Endothelial cell of umbilical vein (primary cell): Measurements from ENCODE around the gene ANKH. TPM values are rescaled to one million over a fixed set of nuclear protein-coding genes. Genes with fewer than 3 reads are reported as not detected.

ENCODE experiments used
- BruUV-seq: library from RNA; stranded (reverse); fragments of 400-500 nt; replicated peaks from 2 replicates; lab custom pipeline; 2021; lab: Mats Ljungman, UMichigan
- CTCF ChIA-PET: fragments of 300-600, 350-600 bp; sonication (Branson Sonifier 250); formaldehyde crosslinking; loops from one replicate; lab custom pipeline; 2021; ENCODE audit warnings: antibody characterized with exemption, inconsistent platforms; lab: Charles Lee
- POLR2A ChIA-PET: fragments of 300-600, 350-600 bp; sonication (Branson Sonifier 250); formaldehyde crosslinking; loops from one replicate; lab custom pipeline; 2021; ENCODE audit warnings: antibody characterized with exemption, inconsistent platforms; lab: Charles Lee
- DNase-seq: peaks from one replicate; pipeline ENCODE4 v3.0.0-alpha.2; 2011; ENCODE audit warnings: low read depth, low spot score
- FAIRE-seq: peaks from 2 replicates; lab custom pipeline; 2011; peaks lifted over from hg19 to GRCh38; lab: Jason Lieb, UNC
- H2AFZ ChIP-seq: 2 replicates; pipeline ENCODE4 v1.6.0; 2012; ENCODE audit warnings: low read depth, low read length, control low read depth, inconsistent platforms
- H3K27ac ChIP-seq: 2 replicates; pipeline ENCODE4 v1.5.1; 2011; ENCODE audit warnings: low read depth, mild to moderate bottlenecking, control low read depth, low read length, moderate library complexity; ENCODE audit not compliant: insufficient read depth
- H3K27me3 ChIP-seq, 2 experiments: 2 replicates each; pipeline versions ENCODE4 v1.6.0 to v1.6.1; 2011; ENCODE audit warnings: low read length in 2 of 2, mixed read lengths in 1 of 2; ENCODE audit not compliant: control insufficient read depth in 2 of 2, insufficient read depth in 2 of 2
- H3K36me3 ChIP-seq, 2 experiments: 2 replicates in 1 of 2; 3 replicates in 1 of 2; pipeline ENCODE4 v1.5.1; 2011; ENCODE audit warnings: low read length in 2 of 2, mild to moderate bottlenecking in 1 of 2, moderate library complexity in 1 of 2; ENCODE audit not compliant: control insufficient read depth in 2 of 2, insufficient read depth in 2 of 2; ENCODE audit errors: extremely low read depth in 1 of 2
- H3K4me1 ChIP-seq: 3 replicates; pipeline ENCODE4 v1.5.1; 2011; ENCODE audit warnings: mild to moderate bottlenecking, low read length; ENCODE audit not compliant: control insufficient read depth, insufficient read depth; ENCODE audit errors: extremely low read depth
- H3K4me2 ChIP-seq: 2 replicates; pipeline ENCODE4 v1.6.1; 2011; ENCODE audit warnings: low read length, control low read depth, mixed read lengths; ENCODE audit not compliant: insufficient read depth
- H3K4me3 ChIP-seq, 3 experiments: fragments of 200-600 bp in 1 of 3; sonication (generic), shearing (Covaris generic) in 1 of 3; replicated peaks in 1 of 3; 2 replicates each; pipeline ENCODE4 v1.5.1; 2011 to 2016; ENCODE audit warnings: control low read depth in 3 of 3, low read length in 3 of 3, mild to moderate bottlenecking in 2 of 3, inconsistent platforms in 1 of 3, low read depth in 1 of 3, moderate library complexity in 1 of 3; ENCODE audit not compliant: insufficient read depth in 1 of 3
- H3K79me2 ChIP-seq: 2 replicates; pipeline ENCODE4 v1.6.0; 2012; ENCODE audit warnings: low read length, inconsistent platforms; ENCODE audit not compliant: control insufficient read depth, insufficient read depth
- H3K9ac ChIP-seq: replicated peaks from 2 replicates; pipeline ENCODE3; 2011; ENCODE audit warnings: low read length, control low read depth; ENCODE audit not compliant: insufficient read depth; ENCODE audit errors: extremely low read depth
- H3K9me1 ChIP-seq: replicated peaks from 3 replicates; pipeline ENCODE4 v1.6.0; 2011; ENCODE audit warnings: mild to moderate bottlenecking, low read length; ENCODE audit not compliant: control insufficient read depth, insufficient read depth; ENCODE audit errors: extremely low read depth
- H3K9me3 ChIP-seq: replicated peaks from 2 replicates; pipeline ENCODE4 v1.5.1; 2012; ENCODE audit warnings: low read length, inconsistent platforms; ENCODE audit not compliant: control insufficient read depth, insufficient read depth
- H4K20me1 ChIP-seq: replicated peaks from 2 replicates; pipeline ENCODE3; 2011; ENCODE audit warnings: mild to moderate bottlenecking, low read length; ENCODE audit not compliant: control insufficient read depth, insufficient read depth; ENCODE audit errors: extremely low read depth
- CTCF ChIP-seq, 2 donors: IDR thresholded peaks; 1 replicate in 1 of 2; 2 replicates in 1 of 2; pipeline ENCODE4 v1.5.1; 2011; ENCODE audit warnings: low read length in 2 of 2, mild to moderate bottlenecking in 2 of 2, moderate library complexity in 2 of 2, control low read depth in 1 of 2, inconsistent platforms in 1 of 2, low read depth in 1 of 2; ENCODE audit not compliant: insufficient read depth in 1 of 2; ENCODE audit errors: extremely low read depth in 1 of 2
- EZH2 ChIP-seq: IDR thresholded peaks from 2 replicates; pipeline ENCODE4 v1.6.1; 2012; ENCODE audit warnings: borderline replicate concordance, low read depth, mild to moderate bottlenecking, moderate library complexity, low read length, inconsistent platforms; ENCODE audit not compliant: severe bottlenecking
- FOS ChIP-seq: IDR thresholded peaks from 2 replicates; pipeline ENCODE4 v1.6.1; 2011; ENCODE audit warnings: mild to moderate bottlenecking, low read length, moderate library complexity, borderline replicate concordance; ENCODE audit not compliant: insufficient read depth
- GATA2 ChIP-seq: IDR thresholded peaks from 2 replicates; pipeline ENCODE4 v1.7.0; 2011; ENCODE audit warnings: low read depth, mild to moderate bottlenecking, moderate library complexity, mixed read lengths, low read length; ENCODE audit not compliant: insufficient read length, insufficient read depth
- JUN ChIP-seq: IDR thresholded peaks from 2 replicates; pipeline ENCODE4 v1.6.1; 2011; ENCODE audit warnings: borderline replicate concordance, low read depth; ENCODE audit not compliant: insufficient read length, insufficient read depth
- MAX ChIP-seq: IDR thresholded peaks from 2 replicates; pipeline ENCODE4 v1.6.1; 2011; ENCODE audit not compliant: insufficient read depth, insufficient read length
- MYC ChIP-seq: IDR thresholded peaks from one replicate; pipeline ENCODE4 v1.6.1; 2011; ENCODE audit warnings: mild to moderate bottlenecking, low read depth, low read length
- POLR2A ChIP-seq: IDR thresholded peaks from 2 replicates; pipeline ENCODE4 v1.6.1; 2012; ENCODE audit warnings: low read depth, mild to moderate bottlenecking, control low read depth, low read length
- POLR2AphosphoS5 ChIP-seq: IDR thresholded peaks from 2 replicates; pipeline ENCODE4 v1.6.1; 2012; ENCODE audit warnings: low read depth, mild to moderate bottlenecking, control low read depth, low read length, moderate library complexity; ENCODE audit not compliant: insufficient read depth
- dilution Hi-C: fragments of 300-500 bp; cut with MboI; formaldehyde crosslinking; loops from one replicate; pipeline ENCODE4 v1.15.0; 2019; ENCODE audit warnings: low sequenced_read_pairs; ENCODE audit not compliant: extremely low pct_ligation_motif_present
- intact Hi-C: fragments of 100-400 bp; cut with micrococcal nuclease; formaldehyde crosslinking; loops from one replicate; pipeline ENCODE4 v1.10.0; 2022
- polyA plus RNA-seq, 4 experiments: library from polyadenylated mRNA; depleted of rRNA in 3 of 4; stranded (reverse) in 3 of 4; unstranded in 1 of 4; fragments of >200 nt; gene quantifications; 2 replicates each; pipeline versions ENCODE4 v1.2.1 to v1.2.3, GENCODE V29; 2011 to 2012; ENCODE audit warnings: missing spikeins in 1 of 4
- total RNA-seq: library from RNA; stranded (reverse); gene quantifications from 2 replicates; pipeline ENCODE4 v1.2.3, GENCODE V29; 2021

Gene ANKH
- total and polyA plus RNA-seq, 2 donors (not counting 3 experiments of a cell fraction or from before 2014, with no cell fraction given), result 12.7 to 31.4 TPM

- CTCF ChIA-PET, result no interaction called here
- no TSS peak for BruUV-seq
- Histone ChIP-seq H3K9ac (no peak overlapping the region), H4K20me1 (no peaks in the 10 kb centered on the region), H2AFZ (no peak overlapping the region), H3K27ac (no peak overlapping the region), H3K4me1 (no peaks in the 10 kb centered on the region), H3K9me3 (no peaks in the 10 kb centered on the region), H3K4me2 (no peak overlapping the region), H3K27me3 (no peaks in the 10 kb centered on the region), H3K4me3 (no peak overlapping the region), H3K36me3 (no peaks in the 10 kb centered on the region), H3K79me2 (no peaks in the 10 kb centered on the region), H3K9me1 (no peaks in the 10 kb centered on the region)
- FAIRE-seq (no peak), DNase-seq (no peak)
- TF ChIP-seq POLR2AphosphoS5, result no peak
- dilution Hi-C loops, result no loop called here
- intact Hi-C loops, result no loop called here
- POLR2A ChIA-PET, result no interaction called here
Observed at GRCh38 chr5:14896131-14896530, 24.6 kb upstream of the ANKH start.

- TF ChIP-seq FOS, result no peak
- no peak for TF ChIP-seq MYC
- TF ChIP-seq POLR2A, result no peak
- no peak for TF ChIP-seq JUN
- no peak for TF ChIP-seq MAX
- TF ChIP-seq EZH2, result no peak
- no peak for TF ChIP-seq CTCF (IDR thresholded peaks at IDR 0.05; ENCODE audit: extremely low read depth in 1 of 2, insufficient read depth in 1 of 2, low read depth in 1 of 2, low read length in 2 of 2)
- TF ChIP-seq GATA2, result no peak
- no peak for TF ChIP-seq POLR2AphosphoS5
- Histone ChIP-seq H3K4me1 (no peaks in the 10 kb centered on the region), H3K36me3 (no peaks in the 10 kb centered on the region), H3K9me3 (no peaks in the 10 kb centered on the region), H3K9me1 (no peaks in the 10 kb centered on the region), H3K9ac (no peak overlapping the region), H3K4me3 (no peak overlapping the region), H3K4me2 (no peak overlapping the region), H3K27me3 (no peaks in the 10 kb centered on the region), H2AFZ (no peak overlapping the region), H3K27ac (no peak overlapping the region), H3K79me2 (no peaks in the 10 kb centered on the region), H4K20me1 (no peaks in the 10 kb centered on the region)
- no TSS peak for BruUV-seq
- CTCF ChIA-PET, result interaction anchor here (0.7 kb wide), 1 partner anchor 25 kb away, joined by 3 read pairs; no protein-coding TSS in a partner anchor
- intact Hi-C loops (no loop called here), dilution Hi-C loops (no loop called here)
- DNase-seq, result no peak
- no peak for FAIRE-seq
- POLR2A ChIA-PET, result no interaction called here
Observed at GRCh38 chr5:14895301-14895700, 23.7 kb upstream of the ANKH start.
